Fibroblast of lung (primary cell): ENCODE data around the gene CREB5. TPM values are rescaled to one million over a fixed set of nuclear protein-coding genes. Genes with fewer than 3 reads are reported as not detected.

Source experiments
- DNase-seq, 2 donors: peaks; one replicate each; pipeline versions ENCODE4 v3.0.0 to v3.0.0-alpha.2; 2010; ENCODE audit warnings: low read depth in 2 of 2
- H2AFZ ChIP-seq: 2 replicates; pipeline ENCODE4 v1.5.1; 2012; ENCODE audit warnings: low read length, control low read depth, inconsistent platforms
- H3K27ac ChIP-seq: 2 replicates; pipeline ENCODE4 v1.5.1; 2011; ENCODE audit warnings: low read length, control low read depth; ENCODE audit not compliant: insufficient read depth
- H3K27me3 ChIP-seq: 2 replicates; pipeline ENCODE4 v1.5.1; 2011; ENCODE audit warnings: mild to moderate bottlenecking, low read length; ENCODE audit not compliant: control insufficient read depth, insufficient read depth
- H3K36me3 ChIP-seq: 2 replicates; pipeline ENCODE4 v1.5.1; 2011; ENCODE audit warnings: low read length; ENCODE audit not compliant: control insufficient read depth, insufficient read depth
- H3K4me1 ChIP-seq: 2 replicates; pipeline ENCODE4 v1.5.1; 2011; ENCODE audit warnings: low read length; ENCODE audit not compliant: control insufficient read depth, insufficient read depth; ENCODE audit errors: extremely low read depth
- H3K4me2 ChIP-seq: 2 replicates; pipeline ENCODE4 v1.5.1; 2011; ENCODE audit warnings: low read length, control low read depth; ENCODE audit not compliant: insufficient read depth; ENCODE audit errors: extremely low read depth
- H3K4me3 ChIP-seq, 4 experiments: fragments of 200-600 bp in 1 of 4; sonication (generic) in 1 of 4; replicated peaks in 1 of 4; 2 replicates each; pipeline ENCODE4 v1.5.1; 2011 to 2016; ENCODE audit warnings: low read length in 4 of 4, low read depth in 3 of 4, mild to moderate bottlenecking in 3 of 4, control low read depth in 2 of 4, inconsistent platforms in 1 of 4, mixed read lengths in 1 of 4; ENCODE audit not compliant: insufficient read depth in 1 of 4; ENCODE audit errors: control extremely low read depth in 1 of 4
- H3K79me2 ChIP-seq: 2 replicates; pipeline ENCODE4 v1.5.1; 2012; ENCODE audit warnings: mild to moderate bottlenecking, low read length, inconsistent platforms; ENCODE audit not compliant: control insufficient read depth, insufficient read depth
- H3K9ac ChIP-seq: 2 replicates; pipeline ENCODE4 v1.5.1; 2011; ENCODE audit warnings: mild to moderate bottlenecking, low read length, control low read depth; ENCODE audit not compliant: insufficient read depth
- H3K9me3 ChIP-seq: 2 replicates; pipeline ENCODE4 v1.5.1; 2012; ENCODE audit warnings: low read depth, low read length; ENCODE audit not compliant: control insufficient read depth, insufficient read depth
- H4K20me1 ChIP-seq: 2 replicates; pipeline ENCODE4 v1.5.1; 2011; ENCODE audit warnings: low read length; ENCODE audit not compliant: control insufficient read depth, insufficient read depth; ENCODE audit errors: extremely low read depth
- CTCF ChIP-seq, 2 donors: IDR thresholded peaks in 1 of 2; conservative IDR thresholded peaks in 1 of 2; 1 replicate in 1 of 2; 2 replicates in 1 of 2; pipeline ENCODE4 v1.5.1; 2011 to 2012; ENCODE audit warnings: low read length in 2 of 2, control low read depth in 1 of 2, inconsistent platforms in 1 of 2, low read depth in 1 of 2, mild to moderate bottlenecking in 1 of 2
- EZH2 ChIP-seq: IDR thresholded peaks from 2 replicates; pipeline ENCODE4 v1.5.1; 2012; ENCODE audit warnings: low read length, control low read depth, mild to moderate bottlenecking; ENCODE audit errors: missing control alignments
- polyA plus RNA-seq, 2 donors: library from polyadenylated mRNA; depleted of rRNA in 1 of 2; stranded (reverse) in 1 of 2; unstranded in 1 of 2; fragments of >200 nt; gene quantifications; 2 replicates each; pipeline ENCODE4 v1.2.1, GENCODE V29; 2011 to 2012; ENCODE audit warnings: missing spikeins in 1 of 2
- total RNA-seq: library from RNA; depleted of rRNA; stranded (reverse); fragments of >200 nt; gene quantifications from 2 replicates; pipeline ENCODE4 v1.2.1, GENCODE V29; 2014

Gene CREB5
- total and polyA plus RNA-seq, 2 donors (not counting 1 experiment from before 2014, with no cell fraction given) = 8.2 to 28.4 TPM

- DNase-seq = no peak
- Histone ChIP-seq H3K9ac (no peak overlapping the region), H4K20me1 (no peaks in the 10 kb centered on the region), H3K79me2 (no peaks in the 10 kb centered on the region), H3K27ac (no peak overlapping the region), H3K4me1 (peaks cover 3% of the 10 kb centered on the region), H3K4me3 (no peak overlapping the region), H2AFZ (no peak overlapping the region), H3K9me3 (no peaks in the 10 kb centered on the region), H3K4me2 (no peak overlapping the region), H3K36me3 (no peaks in the 10 kb centered on the region), H3K27me3 (no peaks in the 10 kb centered on the region)
- TF ChIP-seq CTCF (conservative IDR thresholded peaks at IDR 0.05 in 1 of 2, IDR thresholded peaks at IDR 0.05 in 1 of 2; ENCODE audit: low read depth in 1 of 2, low read length in 2 of 2) = no peak
- TF ChIP-seq EZH2 = no peak
These were observed 292.4 kb downstream of the CREB5 start for GRCh38 chr7:28704706-28705105.

GRCh38 chr7:28705350-28705749 lies 293.0 kb downstream of the CREB5 start:
- H3K9me3 ChIP-seq = no peaks in the 10 kb centered on the region
- H3K4me1 ChIP-seq = peaks cover 3% of the 10 kb centered on the region
- TF ChIP-seq CTCF (conservative IDR thresholded peaks at IDR 0.05 in 1 of 2, IDR thresholded peaks at IDR 0.05 in 1 of 2; ENCODE audit: low read depth in 1 of 2, low read length in 2 of 2) = no peak
- TF ChIP-seq EZH2 = no peak
- H3K36me3 ChIP-seq = no peaks in the 10 kb centered on the region
- H3K9ac ChIP-seq = no peak overlapping the region
- H3K79me2 ChIP-seq = no peaks in the 10 kb centered on the region
- H3K4me3 ChIP-seq = no peak overlapping the region
- H2AFZ ChIP-seq = no peak overlapping the region
- H3K27me3 ChIP-seq = no peaks in the 10 kb centered on the region
- no peaks in the 10 kb centered on the region for H4K20me1 ChIP-seq
- H3K4me2 ChIP-seq = no peak overlapping the region
- H3K27ac ChIP-seq = no peak overlapping the region
- no peak for DNase-seq

- DNase-seq = no peak
- H3K4me3 ChIP-seq = no peak overlapping the region
These were observed 294.3 kb downstream of the CREB5 start for GRCh38 chr7:28706584-28706983.

More at GRCh38 chr7:28706584-28706983, 294.3 kb downstream of the CREB5 start:
- Histone ChIP-seq H3K79me2 (no peaks in the 10 kb centered on the region), H3K36me3 (no peaks in the 10 kb centered on the region), H3K4me2 (no peak overlapping the region), H3K27me3 (no peaks in the 10 kb centered on the region), H3K27ac (no peak overlapping the region), H4K20me1 (no peaks in the 10 kb centered on the region), H3K9me3 (no peaks in the 10 kb centered on the region), H3K9ac (no peak overlapping the region), H3K4me1 (peaks cover 3% of the 10 kb centered on the region), H2AFZ (no peak overlapping the region)
- TF ChIP-seq EZH2 = no peak
- TF ChIP-seq CTCF (conservative IDR thresholded peaks at IDR 0.05 in 1 of 2, IDR thresholded peaks at IDR 0.05 in 1 of 2; ENCODE audit: low read depth in 1 of 2, low read length in 2 of 2) = no peak
